WTC11 (cell line): ENCODE results near the gene ABCA13.

ENCODE experiments used
- CTCF ChIP-seq: fragments of 200-600 bp; IDR thresholded peaks from 2 replicates; pipeline ENCODE4 v1.8.0; 2022; ENCODE audit warnings: antibody characterized with exemption
- E2F4 ChIP-seq: sonication (generic); formaldehyde crosslinking; IDR thresholded peaks from 2 replicates; pipeline ENCODE4 v1.8.1; 2022; ENCODE audit warnings: low read depth, mild to moderate bottlenecking, moderate library complexity, missing genetic modification reagents, borderline replicate concordance
- E2F5 ChIP-seq: sonication (generic); formaldehyde crosslinking; IDR thresholded peaks from 2 replicates; pipeline ENCODE4 v1.8.1; 2022; ENCODE audit warnings: mild to moderate bottlenecking, moderate library complexity, missing genetic modification reagents
- ERG ChIP-seq: fragments of 250-450 bp; sonication (Bioruptor Pico); IDR thresholded peaks from 2 replicates; pipeline ENCODE4 v1.8.0; 2021; ENCODE audit warnings: mild to moderate bottlenecking
- FOXJ3 ChIP-seq: sonication (generic); formaldehyde crosslinking; IDR thresholded peaks from 2 replicates; pipeline ENCODE4 v1.9.0; 2021; ENCODE audit warnings: missing genetic modification reagents, mild to moderate bottlenecking, borderline replicate concordance
- MAX ChIP-seq: sonication (generic); formaldehyde crosslinking; IDR thresholded peaks from 2 replicates; pipeline ENCODE4 v1.8.0; 2022; ENCODE audit warnings: mild to moderate bottlenecking, missing genetic modification reagents
- NFYB ChIP-seq: sonication (generic); formaldehyde crosslinking; conservative IDR thresholded peaks from 2 replicates; pipeline ENCODE4 v1.8.0; 2022; ENCODE audit warnings: low read depth, missing genetic modification reagents
- SP1 ChIP-seq: sonication (generic); formaldehyde crosslinking; conservative IDR thresholded peaks from 2 replicates; pipeline ENCODE4 v1.8.1; 2022; ENCODE audit warnings: missing genetic modification reagents
- ZNF416 ChIP-seq: fragments of 250-450 bp; sonication (Bioruptor Pico); IDR thresholded peaks from 2 replicates; pipeline ENCODE4 v1.9.0; 2021; ENCODE audit warnings: mild to moderate bottlenecking, inconsistent platforms

GRCh38 chr7:48587475-48587874 lies 416.2 kb downstream of the ABCA13 start:
- TF ChIP-seq MAX (CRISPR knock-in tag) (no peak), SP1 (CRISPR knock-in tag) (no peak), ZNF416 (CRISPR knock-in tag) (no peak), CTCF (no peak), E2F5 (no peak), NFYB (no peak), FOXJ3 (CRISPR knock-in tag) (no peak), ERG (CRISPR knock-in tag) (no peak), E2F4 (CRISPR knock-in tag) (no peak)
